ENCODE results near the gene TPRKB. TPM values are rescaled to one million over a fixed set of nuclear protein-coding genes. Genes with fewer than 3 reads are reported as not detected.

The TPRKB gene
- total and polyA plus RNA-seq, 2 donors (not counting 1 experiment from before 2014, with no cell fraction given), result 24.3 to 31.2 TPM

DNA sequence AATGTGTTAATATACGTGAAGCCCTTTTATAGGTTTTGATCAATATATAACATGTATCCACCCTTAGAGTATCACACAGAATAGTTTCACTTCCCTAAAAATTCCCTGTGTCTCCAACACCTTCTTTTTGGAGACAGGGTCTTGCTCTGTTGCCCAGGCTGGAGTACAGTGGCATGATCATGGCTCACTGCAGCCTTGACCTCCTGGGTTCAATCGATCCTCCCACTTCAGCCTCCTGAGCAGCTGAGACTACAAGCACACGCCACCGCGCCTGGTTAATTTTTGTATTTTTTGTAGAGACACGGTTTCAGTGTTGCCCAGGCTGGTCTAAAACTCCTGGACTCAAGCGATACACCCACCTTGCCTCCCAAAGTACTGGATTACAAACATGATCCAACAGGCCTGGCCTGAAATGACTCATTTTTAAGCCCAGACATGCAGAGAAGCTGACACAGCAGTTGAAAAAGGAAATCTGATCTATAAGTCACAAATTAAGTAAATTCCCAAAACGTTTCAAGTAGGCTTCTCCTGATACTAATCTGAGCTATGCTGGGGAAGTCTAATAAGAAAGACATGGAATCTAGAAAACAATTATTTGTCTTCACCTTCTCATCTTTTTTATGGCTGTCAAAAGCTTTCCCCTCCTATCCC is 39.8 kb upstream of the TPRKB start:
- H3K36me3 ChIP-seq (replicated peaks in 1 of 2; ENCODE audit: control extremely low read depth in 1 of 2, control insufficient read depth in 1 of 2, extremely low read depth in 1 of 2, insufficient read depth in 2 of 2, low read length in 1 of 2), result peaks cover 13 to 50% of the 10 kb centered on the region in 2 experiments
- no peaks in the 10 kb centered on the region for H3K27me3 Mint-ChIP-seq
- no peaks in the 10 kb centered on the region for H3K9me3 ChIP-seq (ENCODE audit: control extremely low read depth in 1 of 3, control insufficient read depth in 2 of 3, insufficient read depth in 1 of 3, low read length in 2 of 3)
- peaks cover 11% of the 10 kb centered on the region for H4K20me1 ChIP-seq (ENCODE audit: control insufficient read depth, insufficient read depth, low read length, poor library complexity, severe bottlenecking)
- intact Hi-C loops (cut with micrococcal nuclease), result no loop called here
- H3K79me2 ChIP-seq (ENCODE audit: control insufficient read depth, insufficient read depth, low read length), result peaks cover 55% of the 10 kb centered on the region
- no peak overlapping the region for H3K4me2 ChIP-seq (replicated peaks; ENCODE audit: low read depth, low read length, poor library complexity, severe bottlenecking)
- ATAC-seq (ENCODE audit: low read depth), result no peak
- H3K9ac ChIP-seq (ENCODE audit: low read length), result no peak overlapping the region
- peaks cover 26% of the 10 kb centered on the region for H3K4me1 Mint-ChIP-seq
- DNase-seq, result no peak
- H3K4me3 ChIP-seq (ENCODE audit: control extremely low read depth in 1 of 5, extremely low read depth in 1 of 5, insufficient read depth in 1 of 5, low read depth in 2 of 5, low read length in 4 of 5), result no peak overlapping the region
- CTCF ChIA-PET, result interaction anchor here (1.5 kb wide), 1 partner anchor 47 kb away, joined by 4 read pairs; no protein-coding TSS in a partner anchor
- POLR2A ChIA-PET, result no interaction called here
- no peak overlapping the region for H3K27ac ChIP-seq (ENCODE audit: low read length in 2 of 2)
- WGBS (ENCODE audit: insufficient coverage), result 93% methylated on average over 3 of the region's 8 CpGs
- H3K4me3 Mint-ChIP-seq, result no peak overlapping the region
- peaks cover 11 to 18% of the 10 kb centered on the region in 2 donors for H3K4me1 ChIP-seq (ENCODE audit: control insufficient read depth in 2 of 2, insufficient read depth in 2 of 2, low read length in 2 of 2)
- TF ChIP-seq, protein P1, sequence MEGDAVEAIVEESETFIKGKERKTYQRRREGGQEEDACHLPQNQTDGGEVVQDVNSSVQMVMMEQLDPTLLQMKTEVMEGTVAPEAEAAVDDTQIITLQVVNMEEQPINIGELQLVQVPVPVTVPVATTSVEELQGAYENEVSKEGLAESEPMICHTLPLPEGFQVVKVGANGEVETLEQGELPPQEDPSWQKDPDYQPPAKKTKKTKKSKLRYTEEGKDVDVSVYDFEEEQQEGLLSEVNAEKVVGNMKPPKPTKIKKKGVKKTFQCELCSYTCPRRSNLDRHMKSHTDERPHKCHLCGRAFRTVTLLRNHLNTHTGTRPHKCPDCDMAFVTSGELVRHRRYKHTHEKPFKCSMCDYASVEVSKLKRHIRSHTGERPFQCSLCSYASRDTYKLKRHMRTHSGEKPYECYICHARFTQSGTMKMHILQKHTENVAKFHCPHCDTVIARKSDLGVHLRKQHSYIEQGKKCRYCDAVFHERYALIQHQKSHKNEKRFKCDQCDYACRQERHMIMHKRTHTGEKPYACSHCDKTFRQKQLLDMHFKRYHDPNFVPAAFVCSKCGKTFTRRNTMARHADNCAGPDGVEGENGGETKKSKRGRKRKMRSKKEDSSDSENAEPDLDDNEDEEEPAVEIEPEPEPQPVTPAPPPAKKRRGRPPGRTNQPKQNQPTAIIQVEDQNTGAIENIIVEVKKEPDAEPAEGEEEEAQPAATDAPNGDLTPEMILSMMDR (IDR thresholded peaks at IDR 0.05), result no peak
- no peak for TF ChIP-seq EZH2 (IDR thresholded peaks at IDR 0.05; ENCODE audit: borderline replicate concordance, insufficient read depth, low read depth, low read length, poor library complexity, severe bottlenecking)
- no peak overlapping the region for H2AFZ ChIP-seq (ENCODE audit: insufficient read depth, low read depth, low read length, poor library complexity, severe bottlenecking)
- H3K27ac Mint-ChIP-seq, result no peak overlapping the region
- no peaks in the 10 kb centered on the region for H3K27me3 ChIP-seq (replicated peaks in 1 of 4; ENCODE audit: control extremely low read depth in 1 of 4, control insufficient read depth in 3 of 4, insufficient read depth in 4 of 4, low read length in 3 of 4)
- H3K9me3 Mint-ChIP-seq (ENCODE audit: insufficient read depth), result no peaks in the 10 kb centered on the region

DNA sequence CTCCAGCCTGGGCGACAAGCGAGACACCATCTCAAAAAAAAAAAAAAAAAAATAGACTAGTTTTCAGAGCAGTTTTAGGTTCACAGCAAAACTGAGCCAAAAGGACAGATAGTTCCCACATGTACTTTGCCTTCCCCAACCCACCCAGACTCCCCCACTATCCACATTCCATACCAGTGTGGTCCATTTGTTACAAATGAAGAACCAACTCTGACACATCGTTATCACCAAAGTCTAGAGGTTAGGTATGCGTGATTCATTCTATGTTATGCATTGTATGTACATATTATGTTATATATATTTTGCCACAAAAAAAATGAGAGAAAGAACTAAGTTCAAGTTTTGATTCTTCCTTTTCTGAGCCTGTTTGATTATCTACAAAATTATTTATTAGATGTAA is 39.2 kb upstream of the TPRKB start:
- H3K4me3 Mint-ChIP-seq, result no peak overlapping the region
- Histone ChIP-seq H3K9me3 (ENCODE audit: control extremely low read depth in 1 of 3, control insufficient read depth in 2 of 3, insufficient read depth in 1 of 3, low read length in 2 of 3) (no peaks in the 10 kb centered on the region), H3K9ac (ENCODE audit: low read length) (no peak overlapping the region), H3K4me2 (replicated peaks; ENCODE audit: low read depth, low read length, poor library complexity, severe bottlenecking) (no peak overlapping the region), H3K4me3 (ENCODE audit: control extremely low read depth in 1 of 5, extremely low read depth in 1 of 5, insufficient read depth in 1 of 5, low read depth in 2 of 5, low read length in 4 of 5) (no peak overlapping the region), H2AFZ (ENCODE audit: insufficient read depth, low read depth, low read length, poor library complexity, severe bottlenecking) (no peak overlapping the region), H3K79me2 (ENCODE audit: control insufficient read depth, insufficient read depth, low read length) (peaks cover 55% of the 10 kb centered on the region), H4K20me1 (ENCODE audit: control insufficient read depth, insufficient read depth, low read length, poor library complexity, severe bottlenecking) (peaks cover 11% of the 10 kb centered on the region), H3K27me3 (replicated peaks in 1 of 4; ENCODE audit: control extremely low read depth in 1 of 4, control insufficient read depth in 3 of 4, insufficient read depth in 4 of 4, low read length in 3 of 4) (no peaks in the 10 kb centered on the region), H3K27ac (ENCODE audit: low read length in 2 of 2) (no peak overlapping the region), H3K4me1 (ENCODE audit: control insufficient read depth in 2 of 2, insufficient read depth in 2 of 2, low read length in 2 of 2) (peaks cover 11 to 18% of the 10 kb centered on the region in 2 donors), H3K36me3 (replicated peaks in 1 of 2; ENCODE audit: control extremely low read depth in 1 of 2, control insufficient read depth in 1 of 2, extremely low read depth in 1 of 2, insufficient read depth in 2 of 2, low read length in 1 of 2) (peaks cover 13 to 51% of the 10 kb centered on the region in 2 experiments)
- POLR2A ChIA-PET, result no interaction called here
- ATAC-seq (ENCODE audit: low read depth) (no peak), DNase-seq (no peak)
- CTCF ChIA-PET, result interaction anchor here (0.7 to 1.5 kb wide), 2 partner anchors 48 to 1144 kb away, joined by 3 to 4 read pairs; no protein-coding TSS in a partner anchor
- no peaks in the 10 kb centered on the region for H3K27me3 Mint-ChIP-seq
- no peak overlapping the region for H3K27ac Mint-ChIP-seq
- no peaks in the 10 kb centered on the region for H3K9me3 Mint-ChIP-seq (ENCODE audit: insufficient read depth)
- peaks cover 26% of the 10 kb centered on the region for H3K4me1 Mint-ChIP-seq
- TF ChIP-seq, protein P1 (IDR thresholded peaks at IDR 0.05), result no peak
- TF ChIP-seq EZH2 (IDR thresholded peaks at IDR 0.05; ENCODE audit: borderline replicate concordance, insufficient read depth, low read depth, low read length, poor library complexity, severe bottlenecking), result no peak
- intact Hi-C loops (cut with micrococcal nuclease), result no loop called here
- no CpG with 5 or more reads among the region's 4 CpGs for WGBS (ENCODE audit: insufficient coverage)
